ENCODE results near the gene RLIM. TPM values are rescaled to one million over a fixed set of nuclear protein-coding genes. Genes with fewer than 3 reads are reported as not detected.
"Not testable (repeated sequence)": the region's sequence is repeated elsewhere in the genome, so short reads cannot be mapped to it uniquely, and the experiment has no call there.

The RLIM gene
- total and polyA plus RNA-seq, 2 donors (not counting 1 experiment from before 2014, with no cell fraction given), result 4.6 to 40.8 TPM

DNA sequence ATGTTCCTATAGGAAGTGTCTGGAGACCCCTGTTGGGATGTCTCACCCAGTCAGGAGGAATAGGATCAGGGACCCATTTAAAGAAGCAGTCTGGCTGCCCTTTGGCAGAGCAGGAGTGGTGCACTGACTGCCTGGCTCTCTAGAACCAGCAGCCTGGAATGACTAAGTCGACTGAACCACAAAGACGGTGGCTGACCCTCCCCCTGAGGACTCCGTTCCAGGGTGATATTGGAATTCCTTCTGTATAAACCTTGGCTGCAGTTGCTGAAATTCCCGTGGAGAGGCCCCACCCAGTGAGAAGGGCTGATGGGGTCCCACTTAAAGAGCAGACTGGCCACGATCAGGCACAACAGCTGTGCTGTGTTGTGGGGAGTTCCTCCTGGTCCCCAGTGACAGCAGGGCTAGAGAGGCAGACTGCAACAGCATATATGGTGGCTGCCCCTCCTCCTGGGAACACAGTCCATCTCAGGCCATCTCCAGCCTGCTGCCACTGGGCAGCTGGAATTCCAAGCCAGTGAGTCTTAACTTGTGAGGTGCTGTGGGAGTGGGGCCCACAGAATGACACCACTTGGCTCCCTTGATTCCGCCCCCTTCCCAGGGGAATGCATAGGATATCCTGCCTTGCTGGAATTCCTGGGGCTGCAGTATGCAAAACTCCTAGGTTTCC is 41.8 kb upstream of the RLIM start:
- no peaks in the 10 kb centered on the region for H3K9me3 Mint-ChIP-seq (ENCODE audit: insufficient read depth)
- Histone ChIP-seq H3K4me1 (ENCODE audit: control insufficient read depth in 2 of 2, insufficient read depth in 2 of 2, low read length in 2 of 2) (no peaks in the 10 kb centered on the region), H3K4me2 (replicated peaks; ENCODE audit: low read depth, low read length, poor library complexity, severe bottlenecking) (no peak overlapping the region), H2AFZ (ENCODE audit: insufficient read depth, low read depth, low read length, poor library complexity, severe bottlenecking) (no peak overlapping the region), H3K27me3 (replicated peaks in 1 of 4; ENCODE audit: control extremely low read depth in 1 of 4, control insufficient read depth in 3 of 4, insufficient read depth in 4 of 4, low read length in 3 of 4) (no peaks in the 10 kb centered on the region), H3K4me3 (ENCODE audit: control extremely low read depth in 1 of 5, extremely low read depth in 1 of 5, insufficient read depth in 1 of 5, low read depth in 2 of 5, low read length in 4 of 5) (no peak overlapping the region), H3K9me3 (ENCODE audit: control extremely low read depth in 1 of 3, control insufficient read depth in 2 of 3, insufficient read depth in 1 of 3, low read length in 2 of 3) (no peaks in the 10 kb centered on the region), H3K27ac (ENCODE audit: low read length in 2 of 2) (no peak overlapping the region), H3K79me2 (ENCODE audit: control insufficient read depth, insufficient read depth, low read length) (no peaks in the 10 kb centered on the region), H4K20me1 (ENCODE audit: control insufficient read depth, insufficient read depth, low read length, poor library complexity, severe bottlenecking) (no peaks in the 10 kb centered on the region), H3K9ac (ENCODE audit: low read length) (no peak overlapping the region), H3K36me3 (replicated peaks in 1 of 2; ENCODE audit: control extremely low read depth in 1 of 2, control insufficient read depth in 1 of 2, extremely low read depth in 1 of 2, insufficient read depth in 2 of 2, low read length in 1 of 2) (no peaks in the 10 kb centered on the region)
- TF ChIP-seq, protein P1, sequence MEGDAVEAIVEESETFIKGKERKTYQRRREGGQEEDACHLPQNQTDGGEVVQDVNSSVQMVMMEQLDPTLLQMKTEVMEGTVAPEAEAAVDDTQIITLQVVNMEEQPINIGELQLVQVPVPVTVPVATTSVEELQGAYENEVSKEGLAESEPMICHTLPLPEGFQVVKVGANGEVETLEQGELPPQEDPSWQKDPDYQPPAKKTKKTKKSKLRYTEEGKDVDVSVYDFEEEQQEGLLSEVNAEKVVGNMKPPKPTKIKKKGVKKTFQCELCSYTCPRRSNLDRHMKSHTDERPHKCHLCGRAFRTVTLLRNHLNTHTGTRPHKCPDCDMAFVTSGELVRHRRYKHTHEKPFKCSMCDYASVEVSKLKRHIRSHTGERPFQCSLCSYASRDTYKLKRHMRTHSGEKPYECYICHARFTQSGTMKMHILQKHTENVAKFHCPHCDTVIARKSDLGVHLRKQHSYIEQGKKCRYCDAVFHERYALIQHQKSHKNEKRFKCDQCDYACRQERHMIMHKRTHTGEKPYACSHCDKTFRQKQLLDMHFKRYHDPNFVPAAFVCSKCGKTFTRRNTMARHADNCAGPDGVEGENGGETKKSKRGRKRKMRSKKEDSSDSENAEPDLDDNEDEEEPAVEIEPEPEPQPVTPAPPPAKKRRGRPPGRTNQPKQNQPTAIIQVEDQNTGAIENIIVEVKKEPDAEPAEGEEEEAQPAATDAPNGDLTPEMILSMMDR (IDR thresholded peaks at IDR 0.05), result no peak
- TF ChIP-seq EZH2 (IDR thresholded peaks at IDR 0.05; ENCODE audit: borderline replicate concordance, insufficient read depth, low read depth, low read length, poor library complexity, severe bottlenecking), result no peak
- H3K27me3 Mint-ChIP-seq, result no peaks in the 10 kb centered on the region
- intact Hi-C loops (cut with micrococcal nuclease), result no loop called here
- no peak for DNase-seq
- ChIA-PET POLR2A (no interaction called here), CTCF (no interaction called here)
- no peak for ATAC-seq (ENCODE audit: low read depth)
- H3K4me1 Mint-ChIP-seq, result no peaks in the 10 kb centered on the region
- H3K4me3 Mint-ChIP-seq, result no peak overlapping the region
- WGBS (ENCODE audit: insufficient coverage), result 90% methylated on average over 2 of the region's 6 CpGs
- H3K27ac Mint-ChIP-seq, result no peak overlapping the region

DNA sequence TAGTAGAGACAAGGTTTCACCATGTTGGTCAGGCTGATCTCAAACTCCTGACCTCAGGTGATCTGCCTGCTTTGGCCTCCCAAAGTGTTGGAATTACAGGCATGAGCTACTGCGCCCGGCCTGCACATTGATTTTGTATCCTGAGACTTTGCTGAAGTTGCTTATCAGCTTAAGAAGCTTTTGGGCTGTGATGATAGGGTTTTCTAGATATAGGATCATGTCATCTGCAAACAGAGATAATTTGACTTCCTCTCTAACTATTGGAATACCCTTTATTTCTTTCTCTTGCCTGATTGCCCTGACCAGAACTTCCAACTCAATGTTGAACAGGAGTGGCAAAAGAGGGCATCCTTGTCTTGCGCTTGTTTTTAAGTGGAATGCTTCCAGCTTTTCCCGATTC is 40.5 kb upstream of the RLIM start:
- intact Hi-C loops (cut with micrococcal nuclease); H3K36me3 ChIP-seq (replicated peaks in 1 of 2; ENCODE audit: control extremely low read depth in 1 of 2, control insufficient read depth in 1 of 2, extremely low read depth in 1 of 2, insufficient read depth in 2 of 2, low read length in 1 of 2); H3K27me3 Mint-ChIP-seq; H3K9me3 ChIP-seq (ENCODE audit: control extremely low read depth in 1 of 3, control insufficient read depth in 2 of 3, insufficient read depth in 1 of 3, low read length in 2 of 3); H3K27ac ChIP-seq (ENCODE audit: low read length in 2 of 2); POLR2A ChIA-PET; ATAC-seq (ENCODE audit: low read depth); H3K4me3 Mint-ChIP-seq; H4K20me1 ChIP-seq (ENCODE audit: control insufficient read depth, insufficient read depth, low read length, poor library complexity, severe bottlenecking); H3K9ac ChIP-seq (ENCODE audit: low read length); DNase-seq; H3K4me3 ChIP-seq (ENCODE audit: control extremely low read depth in 1 of 5, extremely low read depth in 1 of 5, insufficient read depth in 1 of 5, low read depth in 2 of 5, low read length in 4 of 5); H3K9me3 Mint-ChIP-seq (ENCODE audit: insufficient read depth); H3K79me2 ChIP-seq (ENCODE audit: control insufficient read depth, insufficient read depth, low read length); H3K4me1 Mint-ChIP-seq; H3K27me3 ChIP-seq (replicated peaks in 1 of 4; ENCODE audit: control extremely low read depth in 1 of 4, control insufficient read depth in 3 of 4, insufficient read depth in 4 of 4, low read length in 3 of 4); H3K4me1 ChIP-seq (ENCODE audit: control insufficient read depth in 2 of 2, insufficient read depth in 2 of 2, low read length in 2 of 2); CTCF ChIA-PET; H2AFZ ChIP-seq (ENCODE audit: insufficient read depth, low read depth, low read length, poor library complexity, severe bottlenecking); H3K27ac Mint-ChIP-seq; H3K4me2 ChIP-seq (replicated peaks; ENCODE audit: low read depth, low read length, poor library complexity, severe bottlenecking): not testable (repeated sequence)
- no CpG with 5 or more reads among the region's 4 CpGs for WGBS (ENCODE audit: insufficient coverage)

Data from B cell (primary cell).